OCI-LY7 (cell line): Measurements from ENCODE around the gene ABCG5. TPM values are rescaled to one million over a fixed set of nuclear protein-coding genes. Genes with fewer than 3 reads are reported as not detected.

ENCODE experiments used
- BruUV-seq: library from RNA; stranded (reverse); fragments of 400-500 nt; replicated peaks from 2 replicates; lab custom pipeline; 2021; lab: Mats Ljungman, UMichigan
- CTCF ChIA-PET: fragments of 300-600 bp; sonication (Branson Sonifier 250); formaldehyde crosslinking; loops from one replicate; lab custom pipeline; 2022; ENCODE audit warnings: antibody characterized with exemption; ENCODE audit not compliant: unreplicated experiment; lab: Charles Lee
- POLR2A ChIA-PET: fragments of 300-600 bp; sonication (Branson Sonifier 250); formaldehyde crosslinking; loops from one replicate; lab custom pipeline; 2022; ENCODE audit warnings: antibody characterized with exemption; lab: Charles Lee
- DNase-seq: peaks from one replicate; pipeline ENCODE4 v3.0.0-alpha.2; 2015; ENCODE audit warnings: low spot score
- H2AFZ ChIP-seq: fragments of 200-600 bp; sonication (generic), shearing (Covaris generic); 2 replicates; pipeline ENCODE4 v1.6.1; 2014; ENCODE audit warnings: mild to moderate bottlenecking, antibody characterized with exemption, low read length, moderate library complexity
- H3K27ac ChIP-seq: fragments of 200-600 bp; sonication (generic); 2 replicates; pipeline ENCODE4 v1.5.1; 2014; ENCODE audit warnings: mixed run types, low read depth, mild to moderate bottlenecking, moderate library complexity, low read length, inconsistent platforms; ENCODE audit not compliant: poor library complexity, severe bottlenecking
- H3K36me3 ChIP-seq: fragments of 200-600 bp; sonication (generic); 2 replicates; pipeline ENCODE4 v1.6.1; 2014; ENCODE audit warnings: mild to moderate bottlenecking, antibody characterized with exemption, low read length, moderate library complexity, mixed read lengths; ENCODE audit not compliant: insufficient read depth
- H3K4me1 ChIP-seq: fragments of 200-600 bp; sonication (generic); 2 replicates; pipeline ENCODE4 v1.5.1; 2014; ENCODE audit warnings: mild to moderate bottlenecking, low read length; ENCODE audit not compliant: insufficient read depth, poor library complexity, severe bottlenecking
- H3K4me2 ChIP-seq: fragments of 200-600 bp; sonication (generic); 2 replicates; pipeline ENCODE4 v1.6.1; 2014; ENCODE audit warnings: mild to moderate bottlenecking, low read length
- H3K4me3 ChIP-seq: fragments of 200-600 bp; sonication (generic); 2 replicates; pipeline ENCODE4 v1.5.1; 2014; ENCODE audit warnings: mild to moderate bottlenecking, low read depth, low read length; ENCODE audit not compliant: poor library complexity, severe bottlenecking
- H3K79me2 ChIP-seq: fragments of 200-600 bp; sonication (generic); 2 replicates; pipeline ENCODE4 v1.6.1; 2016; ENCODE audit warnings: low read depth, mild to moderate bottlenecking, low read length, moderate library complexity, mixed read lengths; ENCODE audit not compliant: insufficient read depth
- H3K9me2 ChIP-seq: fragments of 200-600 bp; sonication (generic); 2 replicates; pipeline ENCODE4 v1.6.1; 2016; ENCODE audit warnings: mild to moderate bottlenecking, low read length, mixed read lengths; ENCODE audit not compliant: insufficient read depth
- H3K9me3 ChIP-seq: fragments of 200-600 bp; sonication (generic); 2 replicates; pipeline ENCODE4 v1.6.1; 2014; ENCODE audit warnings: mild to moderate bottlenecking, mixed run types, low read length, mixed read lengths
- H4K20me1 ChIP-seq: fragments of 200-600 bp; sonication (generic); 2 replicates; pipeline ENCODE4 v1.6.1; 2014; ENCODE audit warnings: mild to moderate bottlenecking, antibody characterized with exemption, low read length, moderate library complexity, mixed read lengths; ENCODE audit not compliant: insufficient read depth
- CTCF ChIP-seq: fragments of 200-600 bp; sonication (generic); conservative IDR thresholded peaks from 2 replicates; pipeline ENCODE4 v1.5.1; 2014; ENCODE audit warnings: mild to moderate bottlenecking, antibody characterized with exemption, low read length, moderate library complexity, mixed read lengths
- EZH2phosphoT487 ChIP-seq: fragments of 200-600 bp; sonication (generic); IDR thresholded peaks from 2 replicates; pipeline ENCODE4 v1.6.1; 2018; ENCODE audit warnings: low read depth, borderline replicate concordance, mild to moderate bottlenecking, mixed run types, antibody characterized with exemption, low read length, moderate library complexity, mixed read lengths
- intact Hi-C: fragments of 100-400 bp; cut with micrococcal nuclease; formaldehyde crosslinking; loops from one replicate; pipeline ENCODE4 v1.10.0; 2022; ENCODE audit not compliant: unreplicated experiment
- total RNA-seq, 2 experiments: library from RNA; depleted of rRNA in 1 of 2; stranded (reverse); fragments of >200 nt in 1 of 2; shearing (Covaris generic) in 1 of 2; gene quantifications; 2 replicates each; pipeline ENCODE4 v1.2.3, GENCODE V29; 2014 to 2022

The ABCG5 gene
- total RNA-seq, 2 experiments from 2014 or later, result not detected

- no peak for TF ChIP-seq EZH2phosphoT487
- no peak for TF ChIP-seq CTCF
- Histone ChIP-seq H3K9me3 (no peaks in the 10 kb centered on the region), H3K36me3 (no peaks in the 10 kb centered on the region), H3K9me2 (0 out of 2 replicates have a peak, but pooled peaks cover 4% of the 10 kb centered on the region), H3K4me1 (peaks cover 8% of the 10 kb centered on the region), H4K20me1 (no peaks in the 10 kb centered on the region), H2AFZ (no peak overlapping the region), H3K79me2 (no peaks in the 10 kb centered on the region), H3K4me2 (no peak overlapping the region), H3K4me3 (no peak overlapping the region), H3K27ac (no peak overlapping the region)
- POLR2A ChIA-PET, result interaction anchor here (1.3 kb wide), 1 partner anchor 10 kb away, joined by 3 read pairs; no protein-coding TSS in a partner anchor
- BruUV-seq, result no TSS peak
- intact Hi-C loops, result no loop called here
- CTCF ChIA-PET, result no interaction called here
- DNase-seq, result no peak
Measured at GRCh38 chr2:43776324-43776723, 62.3 kb downstream of the ABCG5 start.

GRCh38 chr2:43774617-43775016, 64.0 kb downstream of the ABCG5 start:
- Histone ChIP-seq H3K36me3 (no peaks in the 10 kb centered on the region), H2AFZ (peak overlapping the region; percentile 94), H3K4me1 (peaks cover 8% of the 10 kb centered on the region), H4K20me1 (no peaks in the 10 kb centered on the region), H3K27ac (no peak overlapping the region), H3K4me3 (peak overlapping the region; percentile 77), H3K4me2 (peak overlapping the region; percentile 78), H3K9me3 (no peaks in the 10 kb centered on the region), H3K79me2 (no peaks in the 10 kb centered on the region), H3K9me2 (0 out of 2 replicates have a peak, but pooled peaks cover 4% of the 10 kb centered on the region)
- BruUV-seq, result TSS peak; percentile 74
- intact Hi-C loops, result loop anchor here (5.0 kb wide), 1 partner anchor 162 kb away; no protein-coding TSS in a partner anchor
- ChIA-PET POLR2A (interaction anchor here (0.7 to 1.2 kb wide), 4 partner anchors 21 to 198 kb away, joined by 3 to 4 read pairs (median 4); no protein-coding TSS in a partner anchor), CTCF (no interaction called here)
- no peak for TF ChIP-seq EZH2phosphoT487
- no peak for TF ChIP-seq CTCF
- no peak for DNase-seq
